Stomach (tissue), 9 donors: ENCODE measurements around the gene IER5. TPM values are rescaled to one million over a fixed set of nuclear protein-coding genes. Genes with fewer than 3 reads are reported as not detected.
A peak's percentile ranks its signal among the peaks of the same experiment; 100 is the strongest.
"Not testable (repeated sequence)": the region's sequence is repeated elsewhere in the genome, so short reads cannot be mapped to it uniquely, and the experiment has no call there.

ENCODE experiments used
- DNase-seq, 2 donors: peaks; one replicate each; pipeline versions ENCODE4 v3.0.0 to v3.0.0-alpha.2; 2013 to 2019
- H3K27ac ChIP-seq, 5 donors: fragments of 200-600 bp in 4 of 5; sonication (generic) in 4 of 5; one replicate each; pipeline ENCODE4 v1.5.1; 2013 to 2019; ENCODE audit warnings: mild to moderate bottlenecking in 1 of 5, moderate library complexity in 1 of 5
- H3K27me3 ChIP-seq, 3 donors: fragments of 200-600 bp; sonication (generic); one replicate each; pipeline ENCODE4 v1.5.1; 2017 to 2019; ENCODE audit warnings: mixed run types in 1 of 3
- H3K36me3 ChIP-seq, 4 donors: fragments of 200-600 bp; sonication (generic); 1 replicate in 3 of 4; 2 replicates in 1 of 4; pipeline ENCODE4 v1.5.1; 2016 to 2019
- H3K4me1 ChIP-seq, 4 donors: fragments of 200-600 bp; sonication (generic); one replicate each; pipeline ENCODE4 v1.5.1; 2016 to 2019
- H3K4me3 ChIP-seq, 4 donors: fragments of 200-600 bp; sonication (generic) in 3 of 4; one replicate each; pipeline ENCODE4 v1.5.1; 2016 to 2019; ENCODE audit warnings: mild to moderate bottlenecking in 1 of 4
- H3K9me3 ChIP-seq, 4 donors: fragments of 200-600 bp; sonication (generic); one replicate each; pipeline ENCODE4 v1.5.1; 2016 to 2019
- EP300 ChIP-seq: sonication (generic); formaldehyde crosslinking; IDR thresholded peaks from one replicate; pipeline ENCODE4 v1.6.1; 2017; ENCODE audit warnings: antibody characterized with exemption
- POLR2A ChIP-seq, 4 donors: fragments of 450-650 bp; IDR thresholded peaks; one replicate each; pipeline ENCODE4 v1.6.1; 2016; ENCODE audit warnings: antibody characterized with exemption in 4 of 4, control low read depth in 2 of 4, mild to moderate bottlenecking in 1 of 4, moderate library complexity in 1 of 4
- POLR2AphosphoS5 ChIP-seq, 3 donors: sonication (generic); formaldehyde crosslinking; IDR thresholded peaks; one replicate each; pipeline ENCODE4 v1.6.1; 2016; ENCODE audit warnings: antibody characterized with exemption in 3 of 3
- WGBS, 5 donors: extraction: QIAGEN DNeasy Blood & Tissue Kit in 3 of 5; methylation state at CpG; one replicate each; pipeline versions ENCODE4 v1.1.5 to v1.1.7; 2013 to 2018; 5-methylcytosine and 5-hydroxymethylcytosine counted together
- intact Hi-C: fragments of 100-400 bp; cut with DNase I; formaldehyde crosslinking; loops from one replicate; pipeline ENCODE4 v1.15.1; 2023; ENCODE audit warnings: low total_unique reads
- polyA plus RNA-seq, 3 donors: library from polyadenylated mRNA; stranded (reverse); fragments of 200-250 nt; gene quantifications; one replicate each; pipeline ENCODE4 v1.2.3, GENCODE V29; 2013
- total RNA-seq, 5 donors: library from RNA; depleted of rRNA; stranded (reverse); fragments of >200 nt; gene quantifications; one replicate each; pipeline versions ENCODE4 v1.1.0 to v1.2.3, GENCODE V29; 2014 to 2016
- TF ChIP-seq, protein P1 (sequence below), 7 experiments: fragments of 450-650 bp in 4 of 7; fragments of 200-600 bp in 3 of 7; sonication (generic) in 3 of 7; IDR thresholded peaks; one replicate each; pipeline ENCODE4 v1.5.1; 2016 to 2019; ENCODE audit warnings: antibody characterized with exemption in 7 of 7, control low read depth in 2 of 7, mild to moderate bottlenecking in 1 of 7
- donor health status: healthy with polysubstance abuse.
- donor health status: Bipolar disorder and iron deficiency.
- donor health status: healthy.

Gene IER5
- total and polyA plus RNA-seq, 8 donors, result 1.2 to 33.3 (median 10.2) TPM

DNA sequence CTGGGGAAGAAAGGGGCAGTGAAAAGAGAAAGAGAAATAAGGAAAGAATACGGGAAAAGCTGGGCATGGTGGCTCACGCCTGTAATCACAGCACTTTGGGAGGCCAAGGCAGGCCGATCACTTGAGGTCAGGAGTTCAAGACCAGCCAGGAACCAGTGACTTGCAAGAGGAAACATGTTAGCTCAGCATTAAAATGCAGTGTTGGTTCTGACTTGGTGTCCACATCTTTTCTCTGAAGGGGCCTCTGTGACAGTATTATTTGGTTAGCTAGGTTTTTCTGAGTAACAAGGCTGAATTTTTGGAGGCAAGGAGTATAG, 26.8 kb downstream of the IER5 start:
- Histone ChIP-seq H3K27ac (no peak overlapping the region), H3K4me3 (no peak overlapping the region), H3K36me3 (no peaks in the 10 kb centered on the region), H3K9me3 (no peaks in the 10 kb centered on the region), H3K27me3 (no peaks in the 10 kb centered on the region), H3K4me1 (peaks cover 6 to 29% (median 20%) of the 10 kb centered on the region in 4 donors)
- intact Hi-C loops, result no loop called here
- 90 to 96% (median 92%) methylated on average over 3 of the region's 3 CpGs for WGBS, 5 donors
- DNase-seq, result no peak
- TF ChIP-seq, protein P1, sequence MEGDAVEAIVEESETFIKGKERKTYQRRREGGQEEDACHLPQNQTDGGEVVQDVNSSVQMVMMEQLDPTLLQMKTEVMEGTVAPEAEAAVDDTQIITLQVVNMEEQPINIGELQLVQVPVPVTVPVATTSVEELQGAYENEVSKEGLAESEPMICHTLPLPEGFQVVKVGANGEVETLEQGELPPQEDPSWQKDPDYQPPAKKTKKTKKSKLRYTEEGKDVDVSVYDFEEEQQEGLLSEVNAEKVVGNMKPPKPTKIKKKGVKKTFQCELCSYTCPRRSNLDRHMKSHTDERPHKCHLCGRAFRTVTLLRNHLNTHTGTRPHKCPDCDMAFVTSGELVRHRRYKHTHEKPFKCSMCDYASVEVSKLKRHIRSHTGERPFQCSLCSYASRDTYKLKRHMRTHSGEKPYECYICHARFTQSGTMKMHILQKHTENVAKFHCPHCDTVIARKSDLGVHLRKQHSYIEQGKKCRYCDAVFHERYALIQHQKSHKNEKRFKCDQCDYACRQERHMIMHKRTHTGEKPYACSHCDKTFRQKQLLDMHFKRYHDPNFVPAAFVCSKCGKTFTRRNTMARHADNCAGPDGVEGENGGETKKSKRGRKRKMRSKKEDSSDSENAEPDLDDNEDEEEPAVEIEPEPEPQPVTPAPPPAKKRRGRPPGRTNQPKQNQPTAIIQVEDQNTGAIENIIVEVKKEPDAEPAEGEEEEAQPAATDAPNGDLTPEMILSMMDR (IDR thresholded peaks at IDR 0.05), result no peak
- TF ChIP-seq POLR2A (IDR thresholded peaks at IDR 0.05), result no peak
- no peak for TF ChIP-seq EP300
- TF ChIP-seq POLR2AphosphoS5 (IDR thresholded peaks at IDR 0.05), result no peak

DNA sequence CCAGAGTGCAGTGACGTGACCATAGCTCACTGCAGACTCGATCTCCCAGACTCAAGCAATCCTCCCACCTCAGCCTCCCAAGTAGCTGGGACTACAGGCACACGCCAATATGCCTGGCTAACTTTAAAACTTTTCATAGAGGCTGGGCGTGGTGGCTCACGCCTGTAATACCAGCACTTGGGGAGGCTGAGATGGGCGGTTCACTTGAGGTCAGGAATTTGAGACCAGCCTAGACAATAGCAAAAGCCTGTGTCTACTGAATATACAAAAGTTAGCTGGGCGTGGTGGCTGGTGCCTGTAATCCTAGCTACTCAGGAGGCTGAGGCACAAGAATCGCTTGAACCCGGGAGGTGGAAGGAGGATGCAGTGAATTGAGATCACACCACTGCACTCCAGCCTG, 27.5 kb downstream of the IER5 start:
- intact Hi-C loops, result not testable (repeated sequence)
- 94 to 98% (median 94%) methylated on average over 9 of the region's 9 CpGs for WGBS, 5 donors

DNA sequence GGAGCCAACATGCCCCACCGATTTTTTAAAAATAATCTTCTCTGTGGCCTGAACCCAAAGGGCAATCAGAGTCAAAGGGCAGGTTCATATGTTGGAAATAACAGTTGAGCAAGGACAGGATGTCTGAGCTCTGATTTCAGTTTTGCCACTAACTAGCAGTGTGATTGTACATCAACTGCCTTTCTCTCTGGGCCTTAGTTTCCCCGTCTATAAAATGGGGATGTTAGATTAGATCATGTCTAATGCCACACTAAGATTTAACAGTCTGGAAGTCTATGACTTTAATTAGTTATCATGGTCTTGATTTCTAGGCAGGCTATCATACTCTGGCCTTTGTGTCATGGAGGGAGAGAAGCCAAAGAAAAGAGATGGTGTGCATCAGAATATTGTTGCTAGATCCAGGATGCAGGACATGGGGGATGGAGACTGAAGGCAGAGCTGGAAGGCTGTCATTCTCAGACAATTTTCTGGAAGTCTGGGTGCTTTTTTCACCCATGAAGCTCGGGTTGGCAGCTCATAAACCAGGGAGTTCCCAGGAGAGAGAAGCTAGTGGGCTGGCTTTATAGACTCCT, 28.4 kb downstream of the IER5 start:
- peaks cover 6 to 23% (median 19%) of the 10 kb centered on the region in 4 donors for H3K4me1 ChIP-seq
- no peaks in the 10 kb centered on the region for H3K27me3 ChIP-seq
- H3K36me3 ChIP-seq, result no peaks in the 10 kb centered on the region
- 85 to 94% (median 92%) methylated on average over 3 of the region's 3 CpGs for WGBS, 5 donors
- H3K27ac ChIP-seq, result no peak overlapping the region
- no peak for DNase-seq
- H3K9me3 ChIP-seq, result no peaks in the 10 kb centered on the region
- H3K4me3 ChIP-seq, result no peak overlapping the region
- TF ChIP-seq, protein P1 (IDR thresholded peaks at IDR 0.05), result no peak
- TF ChIP-seq EP300 (no peak), POLR2AphosphoS5 (IDR thresholded peaks at IDR 0.05) (no peak), POLR2A (IDR thresholded peaks at IDR 0.05) (no peak)
- intact Hi-C loops, result no loop called here

More for the DNA sequence above, 27.5 kb downstream of the IER5 start:
- H3K4me1 ChIP-seq, result peaks cover 6 to 29% (median 20%) of the 10 kb centered on the region in 4 donors
- not testable (repeated sequence) for H3K27me3 ChIP-seq, H3K27ac ChIP-seq, H3K4me3 ChIP-seq, H3K36me3 ChIP-seq, DNase-seq, H3K9me3 ChIP-seq

DNA sequence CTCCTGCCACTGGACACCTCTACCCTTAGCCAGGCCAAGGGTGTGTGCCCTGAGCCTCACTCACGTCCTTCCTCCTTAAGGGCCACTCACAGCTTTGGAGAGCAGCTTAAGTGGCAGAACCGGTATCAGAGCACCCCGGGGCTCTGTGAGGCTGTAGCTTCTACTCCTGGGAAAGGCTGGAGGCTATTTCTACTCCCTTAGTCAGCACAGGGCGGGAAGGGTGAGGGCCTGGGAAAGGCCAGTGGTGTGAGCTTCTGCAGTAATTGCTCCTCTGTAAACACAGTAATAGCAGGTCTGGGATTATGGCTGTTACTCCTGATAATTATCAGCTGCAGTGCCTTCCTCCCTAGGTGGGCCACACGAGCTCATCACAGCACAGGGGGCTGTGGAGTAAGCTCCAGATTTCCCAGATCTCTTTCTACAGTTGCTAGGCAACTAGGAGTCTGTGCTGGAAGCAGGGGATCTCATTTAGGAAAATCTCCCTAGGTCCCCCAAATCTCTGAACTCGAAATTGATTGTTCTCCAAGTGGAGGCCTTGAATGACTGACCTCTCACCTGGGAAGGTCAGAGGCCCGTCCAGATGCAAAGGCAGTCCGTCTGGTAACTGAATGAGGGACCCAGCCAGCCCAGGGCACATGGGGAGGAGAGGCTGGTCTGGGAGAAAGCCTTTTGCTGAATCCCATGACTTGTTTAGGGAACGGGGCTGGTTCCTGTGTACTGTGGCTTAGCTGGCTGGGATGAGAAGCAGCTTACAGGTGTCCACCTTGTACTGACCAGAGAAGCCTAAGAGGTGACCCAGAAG, 29.3 kb downstream of the IER5 start:
- WGBS, 5 donors, result 51 to 60% (median 56%) methylated on average over 9 of the region's 9 CpGs
- H3K9me3 ChIP-seq, result no peaks in the 10 kb centered on the region
- H3K27me3 ChIP-seq, result no peaks in the 10 kb centered on the region
- no peaks in the 10 kb centered on the region for H3K36me3 ChIP-seq
- intact Hi-C loops, result no loop called here
- TF ChIP-seq, protein P1 (IDR thresholded peaks at IDR 0.05), result no peak
- TF ChIP-seq EP300, result no peak
- peak overlapping the region in 1 of 5 donors; percentile 21 for H3K27ac ChIP-seq
- H3K4me1 ChIP-seq, result peaks cover 4 to 16% (median 10%) of the 10 kb centered on the region in 4 donors
- H3K4me3 ChIP-seq, result no peak overlapping the region
- peak; percentile 50 to 65 for DNase-seq
